ENCODE data around the gene ZNF525.

DNA sequence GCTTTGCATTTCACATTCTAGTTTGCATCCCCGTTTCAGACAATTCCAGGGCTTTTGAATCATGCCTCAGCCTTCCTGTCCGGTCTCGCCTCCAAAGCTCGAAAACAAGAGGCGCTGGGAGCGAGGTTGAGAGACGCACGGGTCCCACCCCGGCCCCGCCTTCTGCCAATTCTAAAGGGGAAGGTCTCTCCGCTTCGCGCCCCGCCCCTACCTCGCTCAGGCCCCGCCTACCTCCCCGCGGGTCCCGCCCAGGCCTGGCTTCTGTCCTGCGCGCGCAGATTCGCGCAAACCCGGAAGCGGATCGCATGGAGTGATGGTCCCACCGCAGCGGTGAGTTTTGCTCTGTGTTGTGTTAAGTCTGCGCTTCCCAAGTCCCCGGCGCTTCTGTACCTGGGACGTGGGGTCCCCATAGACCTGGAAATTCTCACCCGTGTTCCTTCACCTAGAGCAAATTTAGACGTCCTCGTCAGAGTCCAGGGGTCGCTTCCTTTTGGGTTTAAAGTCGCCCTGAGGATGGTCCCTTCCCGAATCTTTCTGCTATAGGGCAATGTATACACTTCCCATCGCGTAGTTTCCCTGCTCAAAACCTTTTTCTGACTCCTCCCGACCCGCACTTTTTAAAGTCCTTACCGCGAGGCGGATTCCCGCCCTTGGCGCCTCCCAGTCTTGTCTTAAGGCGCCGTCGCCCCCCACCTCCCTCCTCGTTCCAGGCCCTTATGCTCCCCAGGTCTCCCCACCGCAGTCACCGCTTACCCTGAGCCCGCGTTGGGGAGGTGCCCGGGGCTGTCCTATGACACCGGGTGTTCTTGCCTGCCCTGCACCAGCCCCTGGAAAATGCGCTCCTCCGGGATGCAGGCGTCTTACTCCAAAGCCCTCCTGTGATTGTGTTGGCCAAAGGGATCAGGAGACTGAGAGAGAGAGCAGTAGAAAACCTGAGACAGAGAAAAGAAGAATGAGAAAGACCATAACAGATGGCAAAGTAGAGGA lies 31.7 kb upstream of the ZNF525 start, which contains the start of gene ZNF845:
- TF ChIP-seq EZH2 (IDR thresholded peaks at IDR 0.05; ENCODE audit: borderline replicate concordance, low read length), result no peak
- TF ChIP-seq, protein P1, sequence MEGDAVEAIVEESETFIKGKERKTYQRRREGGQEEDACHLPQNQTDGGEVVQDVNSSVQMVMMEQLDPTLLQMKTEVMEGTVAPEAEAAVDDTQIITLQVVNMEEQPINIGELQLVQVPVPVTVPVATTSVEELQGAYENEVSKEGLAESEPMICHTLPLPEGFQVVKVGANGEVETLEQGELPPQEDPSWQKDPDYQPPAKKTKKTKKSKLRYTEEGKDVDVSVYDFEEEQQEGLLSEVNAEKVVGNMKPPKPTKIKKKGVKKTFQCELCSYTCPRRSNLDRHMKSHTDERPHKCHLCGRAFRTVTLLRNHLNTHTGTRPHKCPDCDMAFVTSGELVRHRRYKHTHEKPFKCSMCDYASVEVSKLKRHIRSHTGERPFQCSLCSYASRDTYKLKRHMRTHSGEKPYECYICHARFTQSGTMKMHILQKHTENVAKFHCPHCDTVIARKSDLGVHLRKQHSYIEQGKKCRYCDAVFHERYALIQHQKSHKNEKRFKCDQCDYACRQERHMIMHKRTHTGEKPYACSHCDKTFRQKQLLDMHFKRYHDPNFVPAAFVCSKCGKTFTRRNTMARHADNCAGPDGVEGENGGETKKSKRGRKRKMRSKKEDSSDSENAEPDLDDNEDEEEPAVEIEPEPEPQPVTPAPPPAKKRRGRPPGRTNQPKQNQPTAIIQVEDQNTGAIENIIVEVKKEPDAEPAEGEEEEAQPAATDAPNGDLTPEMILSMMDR (IDR thresholded peaks at IDR 0.05; ENCODE audit: low read length), result no peak

Measured in OCI-LY1 (cell line).